MCF 10A (cell line): ENCODE measurements around the gene RGS1. TPM values are rescaled to one million over a fixed set of nuclear protein-coding genes. Genes with fewer than 3 reads are reported as not detected.

Experiments used
- BruUV-seq: library from RNA; stranded (reverse); fragments of 400-500 nt; replicated peaks from 2 replicates; lab custom pipeline; 2021; lab: Mats Ljungman, UMichigan
- CTCF ChIA-PET: fragments of 300-600 bp; sonication (Branson Sonifier 250); formaldehyde crosslinking; extraction: SDS; loops from one replicate; lab custom pipeline; 2021; ENCODE audit warnings: antibody characterized with exemption, inconsistent platforms; lab: Yijun Ruan, JAX
- POLR2A ChIA-PET: fragments of 300-600, 350-650 bp; sonication (Branson Sonifier 250); formaldehyde crosslinking; extraction: SDS; loops from one replicate; lab custom pipeline; 2020; ENCODE audit warnings: antibody characterized with exemption, inconsistent platforms; lab: Yijun Ruan, JAX
- DNase-seq: peaks from one replicate; pipeline ENCODE4 v3.0.0-alpha.2; 2018; ENCODE audit not compliant: unreplicated experiment
- H3K27ac Mint-ChIP-seq: one replicate; pipeline ENCODE4 v1.8.0; 2022; ENCODE audit warnings: mild to moderate bottlenecking, low read depth, mixed read lengths; ENCODE audit not compliant: unreplicated experiment
- H3K27me3 Mint-ChIP-seq: one replicate; pipeline ENCODE4 v1.8.0; 2022; ENCODE audit warnings: mixed read lengths; ENCODE audit not compliant: insufficient read depth, unreplicated experiment
- H3K36me3 Mint-ChIP-seq: one replicate; pipeline ENCODE4 v1.8.0; 2022; ENCODE audit warnings: mild to moderate bottlenecking, moderate library complexity, mixed read lengths; ENCODE audit not compliant: insufficient read depth, unreplicated experiment
- H3K4me1 Mint-ChIP-seq: one replicate; pipeline ENCODE4 v1.8.0; 2022; ENCODE audit warnings: mixed read lengths; ENCODE audit not compliant: insufficient read depth, unreplicated experiment
- H3K4me3 Mint-ChIP-seq: one replicate; pipeline ENCODE4 v1.8.0; 2022; ENCODE audit warnings: mild to moderate bottlenecking, moderate library complexity, mixed read lengths; ENCODE audit not compliant: unreplicated experiment
- H3K9me3 Mint-ChIP-seq: one replicate; pipeline ENCODE4 v1.8.0; 2022; ENCODE audit warnings: mixed read lengths; ENCODE audit not compliant: unreplicated experiment
- intact Hi-C: fragments of 100-400 bp; cut with micrococcal nuclease; formaldehyde crosslinking; loops from 2 replicates; pipeline ENCODE4 v1.14.1; 2022
- total RNA-seq: library from RNA; stranded (reverse); gene quantifications from 2 replicates; pipeline ENCODE4 v1.2.3, GENCODE V29; 2022
- TF ChIP-seq, protein P1 (sequence below): fragments of 200-600 bp; IDR thresholded peaks from one replicate; pipeline ENCODE4 v1.8.0; 2022; ENCODE audit warnings: antibody characterized with exemption, mild to moderate bottlenecking; ENCODE audit not compliant: unreplicated experiment

RGS1 gene
- total RNA-seq, 1 experiment from 2014 or later: not detected

DNA sequence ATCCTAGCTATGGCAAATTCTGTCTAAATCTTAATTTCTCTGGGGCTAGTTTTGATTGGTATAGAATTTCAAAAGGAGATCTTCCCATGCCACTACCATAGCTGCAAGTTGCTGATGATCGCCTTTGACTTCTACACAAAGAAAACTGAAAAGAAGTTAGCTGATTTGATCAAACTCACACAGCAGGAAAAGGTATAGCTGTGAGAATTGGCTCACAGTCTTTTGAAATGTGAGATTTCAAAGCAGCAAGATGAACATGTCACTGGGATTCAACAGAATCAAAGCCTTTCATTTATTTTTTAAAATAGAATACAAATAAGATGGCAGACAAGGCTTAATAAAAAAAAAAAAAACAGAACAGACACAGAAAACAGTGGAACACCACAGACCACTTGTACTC is 7.5 kb upstream of the RGS1 start:
- Mint-ChIP-seq H3K4me3 (no peak overlapping the region), H3K9me3 (no peaks in the 10 kb centered on the region), H3K27ac (no peak overlapping the region), H3K4me1 (peaks cover 6% of the 10 kb centered on the region), H3K27me3 (no peaks in the 10 kb centered on the region), H3K36me3 (no peaks in the 10 kb centered on the region)
- no TSS peak for BruUV-seq
- no peak for DNase-seq
- TF ChIP-seq, protein P1, sequence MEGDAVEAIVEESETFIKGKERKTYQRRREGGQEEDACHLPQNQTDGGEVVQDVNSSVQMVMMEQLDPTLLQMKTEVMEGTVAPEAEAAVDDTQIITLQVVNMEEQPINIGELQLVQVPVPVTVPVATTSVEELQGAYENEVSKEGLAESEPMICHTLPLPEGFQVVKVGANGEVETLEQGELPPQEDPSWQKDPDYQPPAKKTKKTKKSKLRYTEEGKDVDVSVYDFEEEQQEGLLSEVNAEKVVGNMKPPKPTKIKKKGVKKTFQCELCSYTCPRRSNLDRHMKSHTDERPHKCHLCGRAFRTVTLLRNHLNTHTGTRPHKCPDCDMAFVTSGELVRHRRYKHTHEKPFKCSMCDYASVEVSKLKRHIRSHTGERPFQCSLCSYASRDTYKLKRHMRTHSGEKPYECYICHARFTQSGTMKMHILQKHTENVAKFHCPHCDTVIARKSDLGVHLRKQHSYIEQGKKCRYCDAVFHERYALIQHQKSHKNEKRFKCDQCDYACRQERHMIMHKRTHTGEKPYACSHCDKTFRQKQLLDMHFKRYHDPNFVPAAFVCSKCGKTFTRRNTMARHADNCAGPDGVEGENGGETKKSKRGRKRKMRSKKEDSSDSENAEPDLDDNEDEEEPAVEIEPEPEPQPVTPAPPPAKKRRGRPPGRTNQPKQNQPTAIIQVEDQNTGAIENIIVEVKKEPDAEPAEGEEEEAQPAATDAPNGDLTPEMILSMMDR: no peak
- intact Hi-C loops: no loop called here
- ChIA-PET POLR2A (interaction anchor here (0.7 to 1.4 kb wide), 2 partner anchors 10 to 28 kb away, joined by 3 to 7 read pairs; no protein-coding TSS in a partner anchor), CTCF (interaction anchor here (0.5 to 1.6 kb wide), 7 partner anchors 11 to 810 kb away, joined by 3 to 8 read pairs (median 5); no protein-coding TSS in a partner anchor)

DNA sequence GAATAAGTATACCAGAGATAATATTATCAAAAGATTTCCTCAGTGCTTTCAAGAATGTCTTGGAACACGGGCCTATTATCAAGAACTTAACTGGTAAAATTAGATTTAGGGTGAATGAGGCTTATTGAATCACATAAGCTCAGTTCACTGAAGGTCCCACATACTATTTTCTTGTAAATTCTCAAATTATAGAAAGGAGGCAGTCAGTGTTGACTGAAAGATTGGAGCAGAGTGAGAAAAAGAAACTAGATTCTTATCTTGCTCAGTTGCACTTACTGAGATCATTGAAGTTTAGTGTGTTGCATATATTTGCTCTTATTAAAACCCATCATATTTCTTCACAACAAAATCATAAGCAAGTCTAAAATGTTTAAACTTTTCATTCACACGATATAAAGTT is 3.9 kb upstream of the RGS1 start:
- CTCF ChIA-PET: interaction anchor here (0.6 to 2.4 kb wide), 8 partner anchors 9 to 235 kb away, joined by 3 to 11 read pairs (median 4); no protein-coding TSS in a partner anchor
- intact Hi-C loops: no loop called here
- Mint-ChIP-seq H3K9me3 (no peaks in the 10 kb centered on the region), H3K4me1 (no peaks in the 10 kb centered on the region), H3K27ac (no peak overlapping the region), H3K36me3 (no peaks in the 10 kb centered on the region), H3K27me3 (no peaks in the 10 kb centered on the region), H3K4me3 (no peak overlapping the region)
- POLR2A ChIA-PET: interaction anchor here (0.6 to 1.0 kb wide), 2 partner anchors 15 to 26 kb away, joined by 3 to 4 read pairs; no protein-coding TSS in a partner anchor
- DNase-seq: no peak
- TF ChIP-seq, protein P1: no peak
- no TSS peak for BruUV-seq

DNA sequence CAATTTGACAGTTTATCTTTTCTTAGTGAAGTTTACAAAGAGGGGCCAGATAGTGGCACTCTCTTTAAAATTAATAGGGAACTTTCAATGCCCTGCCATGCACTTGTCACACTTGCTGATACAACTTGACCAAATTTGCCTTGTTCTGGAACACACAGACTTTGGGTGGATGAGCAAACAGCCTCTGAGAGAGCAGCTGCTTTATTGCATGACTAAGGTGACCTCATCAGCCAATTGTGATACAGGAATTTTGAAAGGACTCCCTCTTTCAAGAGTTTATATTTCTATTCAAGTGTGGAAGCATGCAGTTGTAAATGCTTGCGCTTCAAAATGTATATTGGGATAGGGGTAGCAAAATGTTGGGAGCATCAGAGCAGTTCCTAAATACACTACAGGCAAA is 2.1 kb upstream of the RGS1 start:
- TF ChIP-seq, protein P1: no peak
- Mint-ChIP-seq H3K4me3 (no peak overlapping the region), H3K4me1 (no peaks in the 10 kb centered on the region), H3K36me3 (no peaks in the 10 kb centered on the region), H3K27me3 (no peaks in the 10 kb centered on the region), H3K9me3 (no peaks in the 10 kb centered on the region), H3K27ac (no peak overlapping the region)
- ChIA-PET POLR2A (no interaction called here), CTCF (interaction anchor here (1.0 kb wide), 1 partner anchor 100 kb away, joined by 6 read pairs; no protein-coding TSS in a partner anchor)
- no peak for DNase-seq
- intact Hi-C loops: no loop called here
- no TSS peak for BruUV-seq

DNA sequence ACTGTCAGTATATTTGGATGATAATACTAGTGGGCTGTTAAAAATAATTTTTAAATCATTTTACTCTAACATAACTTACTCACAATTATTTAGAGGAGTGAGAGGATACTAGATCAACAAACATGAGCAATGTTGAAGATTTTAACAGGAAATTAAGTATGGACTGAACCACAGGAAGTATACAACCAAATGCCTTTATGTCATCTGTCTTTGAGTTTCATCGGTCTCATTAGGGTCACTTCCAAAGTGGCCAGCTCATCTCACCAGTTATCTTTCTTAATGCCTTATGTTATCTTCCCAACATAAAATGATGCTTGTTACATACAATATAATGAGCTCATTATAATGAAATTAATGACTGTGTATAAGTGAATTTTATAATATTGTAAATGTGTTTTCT is 1.5 kb upstream of the RGS1 start:
- H3K36me3 Mint-ChIP-seq: no peaks in the 10 kb centered on the region
- no peaks in the 10 kb centered on the region for H3K9me3 Mint-ChIP-seq
- CTCF ChIA-PET: interaction anchor here (1.0 kb wide), 1 partner anchor 100 kb away, joined by 6 read pairs; no protein-coding TSS in a partner anchor
- H3K27me3 Mint-ChIP-seq: no peaks in the 10 kb centered on the region
- DNase-seq: no peak
- no peak overlapping the region for H3K27ac Mint-ChIP-seq
- intact Hi-C loops: no loop called here
- no peak overlapping the region for H3K4me3 Mint-ChIP-seq
- H3K4me1 Mint-ChIP-seq: peaks cover 1% of the 10 kb centered on the region
- BruUV-seq: no TSS peak
- TF ChIP-seq, protein P1: no peak
- POLR2A ChIA-PET: no interaction called here
